GM18505 (cell line): Measurements from ENCODE around the gene PTPRN2.
"Not testable (repeated sequence)": the region's sequence is repeated elsewhere in the genome, so short reads cannot be mapped to it uniquely, and the experiment has no call there.

Source experiments
- ATAC-seq: cut with Tn5 transposase; IDR thresholded peaks from one replicate; pipeline ENCODE4 v1.9.1; 2021; ENCODE audit not compliant: unreplicated experiment
- POLR2A ChIP-seq: IDR thresholded peaks from 4 replicates; pipeline ENCODE4 v1.6.1; 2011; ENCODE audit warnings: borderline replicate concordance; ENCODE audit not compliant: insufficient read depth, insufficient read length; ENCODE audit errors: extremely low read depth

PTPRN2 gene

GRCh38 chr7:158052381-158053060, 535.1 kb downstream of the PTPRN2 start:
- no peak for ATAC-seq
- TF ChIP-seq POLR2A, result no peak

GRCh38 chr7:158051776-158052175, 535.8 kb downstream of the PTPRN2 start:
- no peak for TF ChIP-seq POLR2A
- no peak for ATAC-seq

- no peak for TF ChIP-seq POLR2A
- ATAC-seq, result no peak
Measured at GRCh38 chr7:158050978-158051651, 536.5 kb downstream of the PTPRN2 start.

GRCh38 chr7:158050441-158050977, 537.1 kb downstream of the PTPRN2 start:
- no peak for ATAC-seq
- no peak for TF ChIP-seq POLR2A

- no peak for TF ChIP-seq POLR2A
- no peak for ATAC-seq
Measured at GRCh38 chr7:158049271-158049670, 538.4 kb downstream of the PTPRN2 start.

GRCh38 chr7:158048569-158048968, 539.1 kb downstream of the PTPRN2 start:
- TF ChIP-seq POLR2A, result no peak

GRCh38 chr7:158047391-158048059, 540.1 kb downstream of the PTPRN2 start:
- TF ChIP-seq POLR2A, result no peak
- ATAC-seq, result no peak

More at GRCh38 chr7:158048569-158048968, 539.1 kb downstream of the PTPRN2 start:
- ATAC-seq, result no peak

- not testable (repeated sequence) for ATAC-seq
Measured at GRCh38 chr7:158046246-158046645, 541.4 kb downstream of the PTPRN2 start.

GRCh38 chr7:158044482-158044823, 543.2 kb downstream of the PTPRN2 start:
- ATAC-seq, result no peak
- TF ChIP-seq POLR2A, result no peak

GRCh38 chr7:158043551-158044481, 543.8 kb downstream of the PTPRN2 start:
- no peak for ATAC-seq
- TF ChIP-seq POLR2A, result no peak

- no peak for TF ChIP-seq POLR2A
- no peak for ATAC-seq
Measured at GRCh38 chr7:158042156-158042880, 545.3 kb downstream of the PTPRN2 start.

GRCh38 chr7:158040199-158040598, 547.4 kb downstream of the PTPRN2 start:
- no peak for ATAC-seq

GRCh38 chr7:158039270-158039669, 548.4 kb downstream of the PTPRN2 start:
- ATAC-seq, result no peak
- no peak for TF ChIP-seq POLR2A

More at GRCh38 chr7:158040199-158040598, 547.4 kb downstream of the PTPRN2 start:
- TF ChIP-seq POLR2A, result no peak

- ATAC-seq, result no peak
- no peak for TF ChIP-seq POLR2A
Measured at GRCh38 chr7:158037211-158037610, 550.4 kb downstream of the PTPRN2 start.
